ENCODE measurements around the gene ZNF467. TPM values are rescaled to one million over a fixed set of nuclear protein-coding genes. Genes with fewer than 3 reads are reported as not detected.

ZNF467 gene
- total and polyA plus RNA-seq, 2 of the 8 experiments (the other 6 are each of a cell fraction or from before 2014, with no cell fraction given) = 0.50 to 0.51 TPM

DNA sequence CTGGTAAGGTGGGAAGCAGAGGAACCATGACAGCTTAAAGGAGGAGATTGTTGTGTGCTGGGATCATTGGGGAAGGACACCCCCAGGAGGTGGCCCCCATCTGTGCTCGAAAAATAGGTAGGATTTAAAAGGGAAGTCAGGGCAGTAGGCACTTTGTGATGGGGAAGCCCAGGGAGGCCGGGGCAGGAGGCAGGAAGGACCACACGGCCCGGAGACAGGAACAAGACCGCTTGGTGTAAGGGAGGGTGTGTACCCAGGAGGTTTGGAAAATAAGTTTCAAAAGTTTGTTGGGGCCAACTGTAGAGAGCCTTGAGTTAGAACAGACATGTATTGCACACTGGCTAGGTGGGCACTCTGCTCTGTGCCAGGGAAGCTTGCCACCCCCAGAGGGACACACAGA, 20.7 kb downstream of the ZNF467 start (continued):
- TF ChIP-seq, protein P1, sequence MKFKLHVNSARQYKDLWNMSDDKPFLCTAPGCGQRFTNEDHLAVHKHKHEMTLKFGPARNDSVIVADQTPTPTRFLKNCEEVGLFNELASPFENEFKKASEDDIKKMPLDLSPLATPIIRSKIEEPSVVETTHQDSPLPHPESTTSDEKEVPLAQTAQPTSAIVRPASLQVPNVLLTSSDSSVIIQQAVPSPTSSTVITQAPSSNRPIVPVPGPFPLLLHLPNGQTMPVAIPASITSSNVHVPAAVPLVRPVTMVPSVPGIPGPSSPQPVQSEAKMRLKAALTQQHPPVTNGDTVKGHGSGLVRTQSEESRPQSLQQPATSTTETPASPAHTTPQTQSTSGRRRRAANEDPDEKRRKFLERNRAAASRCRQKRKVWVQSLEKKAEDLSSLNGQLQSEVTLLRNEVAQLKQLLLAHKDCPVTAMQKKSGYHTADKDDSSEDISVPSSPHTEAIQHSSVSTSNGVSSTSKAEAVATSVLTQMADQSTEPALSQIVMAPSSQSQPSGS (IDR thresholded peaks at IDR 0.05; ENCODE audit: low read length) = no peak
- TF ChIP-seq JUND (IDR thresholded peaks at IDR 0.05; ENCODE audit: low read length) = no peak
- no peak for TF ChIP-seq EP300 (IDR thresholded peaks at IDR 0.05; ENCODE audit: borderline replicate concordance in 1 of 2, low read depth in 2 of 2, low read length in 2 of 2)
- TF ChIP-seq MAFK (IDR thresholded peaks at IDR 0.05; ENCODE audit: low read depth, low read length) = no peak
- TF ChIP-seq RXRA (IDR thresholded peaks at IDR 0.05; ENCODE audit: insufficient read depth, low read depth, low read length) = no peak
- no peak for TF ChIP-seq ASH2L (IDR thresholded peaks at IDR 0.05; ENCODE audit: low read length)
- TF ChIP-seq POLR2AphosphoS5 (IDR thresholded peaks at IDR 0.05; ENCODE audit: low read depth, low read length) = no peak

Measured in H1 (cell line).